HCT116 (cell line): ENCODE measurements around the gene SLC2A4. TPM values are rescaled to one million over a fixed set of nuclear protein-coding genes. Genes with fewer than 3 reads are reported as not detected.

Experiments used
- ATF3 ChIP-seq: IDR thresholded peaks from 2 replicates; pipeline ENCODE4 v1.6.1; 2012
- CBX3 ChIP-seq: IDR thresholded peaks from 2 replicates; pipeline ENCODE4 v1.6.1; 2012; ENCODE audit warnings: low read depth
- CEBPB ChIP-seq: IDR thresholded peaks from 2 replicates; pipeline ENCODE4 v1.6.1; 2012; ENCODE audit warnings: low read depth
- CTCF ChIP-seq, 3 experiments: fragments of 200-600 bp in 1 of 3; sonication (generic) in 1 of 3; IDR thresholded peaks in 2 of 3; conservative IDR thresholded peaks in 1 of 3; 2 replicates each; pipeline ENCODE4 v1.5.1; 2012 to 2017; ENCODE audit warnings: low read depth in 2 of 3, low read length in 2 of 3, antibody characterized with exemption in 1 of 3, borderline replicate concordance in 1 of 3, control low read depth in 1 of 3, mild to moderate bottlenecking in 1 of 3, mixed read lengths in 1 of 3, mixed run types in 1 of 3, moderate library complexity in 1 of 3; ENCODE audit not compliant: insufficient read depth in 1 of 3
- ELF1 ChIP-seq: IDR thresholded peaks from 2 replicates; pipeline ENCODE4 v1.6.1; 2012; ENCODE audit warnings: low read depth, borderline replicate concordance
- EZH2 ChIP-seq: fragments of 200-600 bp; sonication (generic); IDR thresholded peaks from 2 replicates; pipeline ENCODE4 v1.6.1; 2017; ENCODE audit warnings: antibody characterized with exemption, mixed run types
- EZH2phosphoT487 ChIP-seq: fragments of 200-600 bp; IDR thresholded peaks from 2 replicates; pipeline ENCODE4 v1.6.1; 2018; ENCODE audit warnings: antibody characterized with exemption, borderline replicate concordance
- JUND ChIP-seq: IDR thresholded peaks from 2 replicates; pipeline ENCODE4 v1.6.1; 2012
- POLR2A ChIP-seq: IDR thresholded peaks from 2 replicates; pipeline ENCODE4 v1.7.0; 2011; ENCODE audit warnings: borderline replicate concordance; ENCODE audit not compliant: insufficient read depth, insufficient read length; ENCODE audit errors: extremely low read depth
- SIN3A ChIP-seq: IDR thresholded peaks from 2 replicates; pipeline ENCODE4 v1.6.1; 2012; ENCODE audit warnings: low read depth
- YY1 ChIP-seq: IDR thresholded peaks from 2 replicates; pipeline ENCODE4 v1.6.1; 2011; ENCODE audit warnings: low read length, low read depth, moderate library complexity, mild to moderate bottlenecking; ENCODE audit not compliant: insufficient replicate concordance; ENCODE audit errors: extremely low read depth
- ZFX ChIP-seq: fragments of 450-650 bp; IDR thresholded peaks from 2 replicates; pipeline ENCODE4 v1.6.1; 2017
- total RNA-seq: library from RNA; stranded (reverse); gene quantifications from one replicate; pipeline ENCODE4 v1.2.1, GENCODE V29; 2021; ENCODE audit not compliant: unreplicated experiment
- TF ChIP-seq, protein P1 (sequence below): IDR thresholded peaks from 2 replicates; pipeline ENCODE4 v1.6.1; 2011; ENCODE audit warnings: mild to moderate bottlenecking, low read length, moderate library complexity; ENCODE audit not compliant: insufficient replicate concordance; ENCODE audit errors: extremely low read depth

The SLC2A4 gene
- total RNA-seq, 1 experiment from 2014 or later, result 2.5 TPM

- no peak for TF ChIP-seq CTCF (IDR thresholded peaks at IDR 0.05 in 2 of 3, conservative IDR thresholded peaks at IDR 0.05 in 1 of 3; ENCODE audit: borderline replicate concordance in 1 of 3, insufficient read depth in 1 of 3, low read depth in 2 of 3, low read length in 2 of 3)
- no peak for TF ChIP-seq YY1
- no peak for TF ChIP-seq ELF1
- peak; percentile 25; the same call in 1 of the 2 replicates for TF ChIP-seq SIN3A
- TF ChIP-seq JUND, result no peak
- no peak for TF ChIP-seq EZH2
- no peak for TF ChIP-seq CBX3
- no peak for TF ChIP-seq EZH2phosphoT487
- TF ChIP-seq, protein P1, sequence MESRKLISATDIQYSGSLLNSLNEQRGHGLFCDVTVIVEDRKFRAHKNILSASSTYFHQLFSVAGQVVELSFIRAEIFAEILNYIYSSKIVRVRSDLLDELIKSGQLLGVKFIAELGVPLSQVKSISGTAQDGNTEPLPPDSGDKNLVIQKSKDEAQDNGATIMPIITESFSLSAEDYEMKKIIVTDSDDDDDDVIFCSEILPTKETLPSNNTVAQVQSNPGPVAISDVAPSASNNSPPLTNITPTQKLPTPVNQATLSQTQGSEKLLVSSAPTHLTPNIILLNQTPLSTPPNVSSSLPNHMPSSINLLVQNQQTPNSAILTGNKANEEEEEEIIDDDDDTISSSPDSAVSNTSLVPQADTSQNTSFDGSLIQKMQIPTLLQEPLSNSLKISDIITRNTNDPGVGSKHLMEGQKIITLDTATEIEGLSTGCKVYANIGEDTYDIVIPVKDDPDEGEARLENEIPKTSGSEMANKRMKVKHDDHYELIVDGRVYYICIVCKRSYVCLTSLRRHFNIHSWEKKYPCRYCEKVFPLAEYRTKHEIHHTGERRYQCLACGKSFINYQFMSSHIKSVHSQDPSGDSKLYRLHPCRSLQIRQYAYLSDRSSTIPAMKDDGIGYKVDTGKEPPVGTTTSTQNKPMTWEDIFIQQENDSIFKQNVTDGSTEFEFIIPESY, result no peak
- no peak for TF ChIP-seq ATF3
- peak; percentile 35 for TF ChIP-seq POLR2A
- no peak for TF ChIP-seq CEBPB
- TF ChIP-seq ZFX, result no peak
Measured at GRCh38 chr17:7262935-7263800, 18.4 kb upstream of the SLC2A4 start (continued).
